ENCODE results near the gene DAB1. TPM values are rescaled to one million over a fixed set of nuclear protein-coding genes. Genes with fewer than 3 reads are reported as not detected.

DAB1 gene
- total RNA-seq, 6 experiments from 2014 or later, result 0.13 to 1.2 (median 0.23) TPM

DNA sequence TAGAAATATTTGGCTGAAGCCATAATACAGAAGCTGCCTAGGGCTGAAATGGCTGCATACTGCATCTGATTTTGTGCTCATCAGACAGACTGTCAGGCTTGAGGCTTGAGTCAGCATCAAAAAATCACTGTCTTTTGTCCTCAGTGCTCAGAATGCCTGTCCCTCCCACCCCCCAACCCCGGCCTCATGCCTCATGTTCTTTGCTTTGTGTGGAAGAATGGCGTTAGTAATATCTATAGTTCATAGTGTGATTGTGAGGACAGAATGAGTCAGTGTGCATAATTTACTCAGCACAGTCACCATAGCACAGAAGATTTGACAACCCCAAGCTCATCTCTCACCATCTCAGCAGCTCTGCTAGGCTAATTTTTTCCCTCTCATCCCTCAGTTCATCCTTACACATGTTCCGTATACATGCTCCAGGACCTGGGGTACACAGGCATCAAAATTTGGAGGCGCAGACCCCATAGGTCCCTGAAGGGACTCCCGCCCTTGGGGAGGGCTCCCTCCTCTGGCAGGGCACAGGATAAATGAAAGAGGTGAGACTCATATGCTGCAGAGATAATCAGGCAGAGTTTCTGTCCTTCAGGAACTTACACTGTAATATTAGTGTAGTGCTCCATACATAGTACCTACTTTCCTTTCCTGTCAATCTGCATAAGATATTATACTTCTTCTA lies 299.0 kb downstream of the DAB1 start:
- no peaks in the 10 kb centered on the region for H3K4me1 Mint-ChIP-seq (ENCODE audit: low read depth)
- H3K9me3 Mint-ChIP-seq, result peaks cover 10% of the 10 kb centered on the region
- H3K36me3 Mint-ChIP-seq (ENCODE audit: low read depth), result no peaks in the 10 kb centered on the region
- DNase-seq, result no peak
- H3K4me3 Mint-ChIP-seq, result no peak overlapping the region
- H3K27ac Mint-ChIP-seq, result no peak overlapping the region
- H3K27me3 Mint-ChIP-seq (ENCODE audit: insufficient read depth), result no peaks in the 10 kb centered on the region
- TF ChIP-seq, protein P1, sequence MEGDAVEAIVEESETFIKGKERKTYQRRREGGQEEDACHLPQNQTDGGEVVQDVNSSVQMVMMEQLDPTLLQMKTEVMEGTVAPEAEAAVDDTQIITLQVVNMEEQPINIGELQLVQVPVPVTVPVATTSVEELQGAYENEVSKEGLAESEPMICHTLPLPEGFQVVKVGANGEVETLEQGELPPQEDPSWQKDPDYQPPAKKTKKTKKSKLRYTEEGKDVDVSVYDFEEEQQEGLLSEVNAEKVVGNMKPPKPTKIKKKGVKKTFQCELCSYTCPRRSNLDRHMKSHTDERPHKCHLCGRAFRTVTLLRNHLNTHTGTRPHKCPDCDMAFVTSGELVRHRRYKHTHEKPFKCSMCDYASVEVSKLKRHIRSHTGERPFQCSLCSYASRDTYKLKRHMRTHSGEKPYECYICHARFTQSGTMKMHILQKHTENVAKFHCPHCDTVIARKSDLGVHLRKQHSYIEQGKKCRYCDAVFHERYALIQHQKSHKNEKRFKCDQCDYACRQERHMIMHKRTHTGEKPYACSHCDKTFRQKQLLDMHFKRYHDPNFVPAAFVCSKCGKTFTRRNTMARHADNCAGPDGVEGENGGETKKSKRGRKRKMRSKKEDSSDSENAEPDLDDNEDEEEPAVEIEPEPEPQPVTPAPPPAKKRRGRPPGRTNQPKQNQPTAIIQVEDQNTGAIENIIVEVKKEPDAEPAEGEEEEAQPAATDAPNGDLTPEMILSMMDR (IDR thresholded peaks at IDR 0.05), result no peak

DNA sequence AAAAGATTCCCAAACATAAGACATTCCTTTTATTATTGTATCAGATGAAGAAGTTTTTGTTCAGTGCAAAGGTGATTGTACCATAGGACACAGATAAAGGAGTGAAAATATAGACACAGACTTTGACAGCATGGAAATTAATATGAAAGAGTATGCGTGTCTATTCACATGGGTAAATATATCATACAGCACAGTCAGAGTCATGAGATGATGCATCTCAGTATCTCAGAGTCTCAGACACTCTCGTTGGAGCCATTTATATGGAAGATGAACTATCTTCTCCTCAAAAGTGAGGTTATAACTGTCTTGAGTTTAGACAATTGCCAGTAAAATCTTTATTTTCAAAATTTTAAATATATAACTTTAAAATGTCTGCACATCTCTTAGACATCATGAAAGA lies 299.7 kb downstream of the DAB1 start:
- TF ChIP-seq, protein P1 (IDR thresholded peaks at IDR 0.05), result no peak
- H3K36me3 Mint-ChIP-seq (ENCODE audit: low read depth), result no peaks in the 10 kb centered on the region
- no peaks in the 10 kb centered on the region for H3K4me1 Mint-ChIP-seq (ENCODE audit: low read depth)
- no peak for DNase-seq
- peaks cover 10% of the 10 kb centered on the region for H3K9me3 Mint-ChIP-seq
- no peak overlapping the region for H3K4me3 Mint-ChIP-seq
- H3K27ac Mint-ChIP-seq, result no peak overlapping the region
- no peaks in the 10 kb centered on the region for H3K27me3 Mint-ChIP-seq (ENCODE audit: insufficient read depth)

GRCh38 chr1:57122031-57122430 lies 301.8 kb downstream of the DAB1 start:
- TF ChIP-seq, protein P1 (IDR thresholded peaks at IDR 0.05), result no peak
- Mint-ChIP-seq H3K27me3 (ENCODE audit: insufficient read depth) (no peaks in the 10 kb centered on the region), H3K36me3 (ENCODE audit: low read depth) (no peaks in the 10 kb centered on the region), H3K27ac (no peak overlapping the region), H3K9me3 (peaks cover 10% of the 10 kb centered on the region), H3K4me3 (no peak overlapping the region), H3K4me1 (ENCODE audit: low read depth) (no peaks in the 10 kb centered on the region)
- DNase-seq, result no peak

GRCh38 chr1:57118948-57119603 lies 304.8 kb downstream of the DAB1 start:
- TF ChIP-seq, protein P1 (IDR thresholded peaks at IDR 0.05), result no peak
- DNase-seq, result no peak
- no peaks in the 10 kb centered on the region for H3K27me3 Mint-ChIP-seq (ENCODE audit: insufficient read depth)
- H3K9me3 Mint-ChIP-seq, result peaks cover 5% of the 10 kb centered on the region
- no peak overlapping the region for H3K27ac Mint-ChIP-seq
- no peak overlapping the region for H3K4me3 Mint-ChIP-seq
- H3K4me1 Mint-ChIP-seq (ENCODE audit: low read depth), result no peaks in the 10 kb centered on the region
- no peaks in the 10 kb centered on the region for H3K36me3 Mint-ChIP-seq (ENCODE audit: low read depth)

GRCh38 chr1:57117753-57118152 lies 306.1 kb downstream of the DAB1 start:
- H3K4me3 Mint-ChIP-seq, result no peak overlapping the region
- TF ChIP-seq, protein P1 (IDR thresholded peaks at IDR 0.05), result no peak
- H3K9me3 Mint-ChIP-seq, result peaks cover 5% of the 10 kb centered on the region
- H3K27me3 Mint-ChIP-seq (ENCODE audit: insufficient read depth), result no peaks in the 10 kb centered on the region
- H3K4me1 Mint-ChIP-seq (ENCODE audit: low read depth), result no peaks in the 10 kb centered on the region
- no peak overlapping the region for H3K27ac Mint-ChIP-seq
- DNase-seq, result no peak
- no peaks in the 10 kb centered on the region for H3K36me3 Mint-ChIP-seq (ENCODE audit: low read depth)

Data from HFFc6 (cell line).